ENCODE data around the gene RAPGEF1. TPM values are rescaled to one million over a fixed set of nuclear protein-coding genes. Genes with fewer than 3 reads are reported as not detected.

The RAPGEF1 gene
- total and polyA plus RNA-seq, 2 donors (not counting 3 experiments of a cell fraction or from before 2014, with no cell fraction given): 50.0 to 124 TPM

DNA sequence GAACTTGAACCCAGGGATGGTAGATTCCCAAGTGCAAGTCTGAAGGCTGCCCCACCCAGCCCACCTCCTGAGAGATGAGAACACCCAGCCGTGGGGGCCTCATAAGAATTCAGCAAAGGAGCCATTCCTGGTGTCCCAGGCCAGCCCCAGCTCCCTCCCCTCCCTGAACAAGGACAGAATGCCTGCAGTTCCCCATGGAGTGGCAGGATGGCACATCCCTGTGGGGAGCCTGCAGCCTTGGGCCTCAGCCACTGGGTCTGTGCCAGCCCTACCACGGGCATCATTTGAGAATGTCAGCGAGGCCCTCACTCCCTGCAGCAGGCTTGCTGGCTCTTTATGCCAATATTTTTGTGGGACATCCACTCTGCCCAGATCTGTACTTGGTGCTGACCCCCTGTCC lies 36.2 kb upstream of the RAPGEF1 start:
- intact Hi-C loops (cut with micrococcal nuclease): loop anchor here (10.0 kb wide), 1 partner anchor 339 kb away; no protein-coding TSS in a partner anchor
- Histone ChIP-seq H3K9ac (replicated peaks; ENCODE audit: extremely low read depth, insufficient read depth, low read length) (no peak overlapping the region), H3K27me3 (ENCODE audit: control insufficient read depth in 2 of 2, insufficient read depth in 2 of 2, low read length in 2 of 2) (no peaks in the 10 kb centered on the region), H3K4me3 (replicated peaks in 1 of 3; ENCODE audit: insufficient read depth in 1 of 3, low read depth in 1 of 3, low read length in 3 of 3) (no peak overlapping the region), H3K27ac (ENCODE audit: insufficient read depth, low read depth, low read length) (no peak overlapping the region), H3K4me2 (ENCODE audit: insufficient read depth, low read length) (no peak overlapping the region), H3K36me3 (ENCODE audit: control insufficient read depth in 2 of 2, extremely low read depth in 1 of 2, insufficient read depth in 2 of 2, low read length in 2 of 2) (no peaks in the 10 kb centered on the region), H3K9me3 (replicated peaks; ENCODE audit: control insufficient read depth, insufficient read depth, low read length) (no peaks in the 10 kb centered on the region), H2AFZ (ENCODE audit: low read depth, low read length) (no peak overlapping the region), H3K9me1 (replicated peaks; ENCODE audit: control insufficient read depth, extremely low read depth, insufficient read depth, low read length) (no peaks in the 10 kb centered on the region), H3K4me1 (ENCODE audit: control insufficient read depth, extremely low read depth, insufficient read depth, low read length) (no peaks in the 10 kb centered on the region), H4K20me1 (replicated peaks; ENCODE audit: control insufficient read depth, extremely low read depth, insufficient read depth, low read length) (no peaks in the 10 kb centered on the region), H3K79me2 (ENCODE audit: control insufficient read depth, insufficient read depth, low read length) (no peaks in the 10 kb centered on the region)
- POLR2A ChIA-PET: interaction anchor here (0.7 kb wide), 1 partner anchor 480 kb away, joined by 3 read pairs; no protein-coding TSS in a partner anchor
- dilution Hi-C loops (cut with MboI; ENCODE audit: extremely low pct_ligation_motif_present, low sequenced_read_pairs): no loop called here
- TF ChIP-seq EZH2 (IDR thresholded peaks at IDR 0.05; ENCODE audit: borderline replicate concordance, low read depth, low read length, severe bottlenecking) (no peak), JUN (IDR thresholded peaks at IDR 0.05; ENCODE audit: borderline replicate concordance, insufficient read depth, insufficient read length, low read depth) (no peak), FOS (IDR thresholded peaks at IDR 0.05; ENCODE audit: borderline replicate concordance, insufficient read depth, low read length) (no peak), POLR2AphosphoS5 (IDR thresholded peaks at IDR 0.05; ENCODE audit: insufficient read depth, low read depth, low read length) (no peak), MYC (IDR thresholded peaks at IDR 0.05; ENCODE audit: low read depth, low read length) (no peak), GATA2 (IDR thresholded peaks at IDR 0.05; ENCODE audit: insufficient read depth, insufficient read length, low read depth, low read length) (no peak), POLR2A (IDR thresholded peaks at IDR 0.05; ENCODE audit: low read depth, low read length) (no peak)
- TF ChIP-seq, protein P1, sequence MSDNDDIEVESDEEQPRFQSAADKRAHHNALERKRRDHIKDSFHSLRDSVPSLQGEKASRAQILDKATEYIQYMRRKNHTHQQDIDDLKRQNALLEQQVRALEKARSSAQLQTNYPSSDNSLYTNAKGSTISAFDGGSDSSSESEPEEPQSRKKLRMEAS (IDR thresholded peaks at IDR 0.05; ENCODE audit: insufficient read depth, insufficient read length): no peak
- TF ChIP-seq, protein P2, sequence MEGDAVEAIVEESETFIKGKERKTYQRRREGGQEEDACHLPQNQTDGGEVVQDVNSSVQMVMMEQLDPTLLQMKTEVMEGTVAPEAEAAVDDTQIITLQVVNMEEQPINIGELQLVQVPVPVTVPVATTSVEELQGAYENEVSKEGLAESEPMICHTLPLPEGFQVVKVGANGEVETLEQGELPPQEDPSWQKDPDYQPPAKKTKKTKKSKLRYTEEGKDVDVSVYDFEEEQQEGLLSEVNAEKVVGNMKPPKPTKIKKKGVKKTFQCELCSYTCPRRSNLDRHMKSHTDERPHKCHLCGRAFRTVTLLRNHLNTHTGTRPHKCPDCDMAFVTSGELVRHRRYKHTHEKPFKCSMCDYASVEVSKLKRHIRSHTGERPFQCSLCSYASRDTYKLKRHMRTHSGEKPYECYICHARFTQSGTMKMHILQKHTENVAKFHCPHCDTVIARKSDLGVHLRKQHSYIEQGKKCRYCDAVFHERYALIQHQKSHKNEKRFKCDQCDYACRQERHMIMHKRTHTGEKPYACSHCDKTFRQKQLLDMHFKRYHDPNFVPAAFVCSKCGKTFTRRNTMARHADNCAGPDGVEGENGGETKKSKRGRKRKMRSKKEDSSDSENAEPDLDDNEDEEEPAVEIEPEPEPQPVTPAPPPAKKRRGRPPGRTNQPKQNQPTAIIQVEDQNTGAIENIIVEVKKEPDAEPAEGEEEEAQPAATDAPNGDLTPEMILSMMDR (IDR thresholded peaks at IDR 0.05; ENCODE audit: extremely low read depth in 1 of 2, insufficient read depth in 1 of 2, low read depth in 1 of 2, low read length in 2 of 2): no peak
- CTCF ChIA-PET: interaction anchor here (2.2 kb wide), 1 partner anchor 394 kb away, joined by 6 read pairs; no protein-coding TSS in a partner anchor
- no peak for DNase-seq (ENCODE audit: low read depth, low spot score)
- FAIRE-seq: no peak
- no TSS peak for BruUV-seq (replicated peaks)
